Transverse colon (tissue), 4 donors: Measurements from ENCODE around the gene BCAM. TPM values are rescaled to one million over a fixed set of nuclear protein-coding genes. Genes with fewer than 3 reads are reported as not detected.
A peak's percentile ranks its signal among the peaks of the same experiment; 100 is the strongest.

ENCODE experiments used
- DNase-seq: peaks from one replicate; pipeline ENCODE4 v3.0.0-alpha.2; 2019
- H3K27ac ChIP-seq, 4 donors: fragments of 200-600 bp; sonication (generic); 2 replicates each; pipeline ENCODE4 v1.5.1; 2016 to 2018; ENCODE audit warnings: inconsistent platforms in 4 of 4
- H3K27me3 ChIP-seq: fragments of 200-600 bp; sonication (generic); 2 replicates; pipeline ENCODE4 v1.5.1; 2017; ENCODE audit warnings: inconsistent platforms
- H3K36me3 ChIP-seq, 4 donors: fragments of 200-600 bp; sonication (generic); 2 replicates each; pipeline ENCODE4 v1.5.1; 2017 to 2019; ENCODE audit warnings: inconsistent platforms in 4 of 4
- H3K4me1 ChIP-seq, 4 donors: fragments of 200-600 bp; sonication (generic); 2 replicates each; pipeline ENCODE4 v1.5.1; 2017 to 2020; ENCODE audit warnings: inconsistent platforms in 4 of 4
- H3K4me3 ChIP-seq, 4 donors: fragments of 200-600 bp; sonication (generic); 1 replicate in 1 of 4; 2 replicates in 3 of 4; pipeline versions ENCODE4 v1.5.1 to v1.6.1; 2017 to 2019; ENCODE audit warnings: inconsistent platforms in 4 of 4
- H3K9me3 ChIP-seq, 2 donors: fragments of 200-600 bp; sonication (generic); 2 replicates each; pipeline ENCODE4 v1.5.1; 2017 to 2019; ENCODE audit warnings: inconsistent platforms in 2 of 2
- CTCF ChIP-seq, 5 experiments: fragments of 200-600 bp in 3 of 5; fragments of 450-650 bp in 2 of 5; sonication (generic) in 3 of 5; IDR thresholded peaks; 1 replicate in 2 of 5; 2 replicates in 3 of 5; pipeline ENCODE4 v1.5.1; 2016 to 2017; ENCODE audit warnings: antibody characterized with exemption in 5 of 5, inconsistent platforms in 3 of 5, mild to moderate bottlenecking in 2 of 5, moderate library complexity in 1 of 5
- EP300 ChIP-seq: sonication (generic); formaldehyde crosslinking; IDR thresholded peaks from one replicate; pipeline ENCODE4 v1.6.1; 2017; ENCODE audit warnings: antibody characterized with exemption, low read depth
- POLR2A ChIP-seq: fragments of 450-650 bp; IDR thresholded peaks from one replicate; pipeline ENCODE4 v1.6.1; 2016; ENCODE audit warnings: antibody characterized with exemption, mild to moderate bottlenecking, moderate library complexity
- POLR2AphosphoS5 ChIP-seq, 3 donors: sonication (generic); formaldehyde crosslinking; IDR thresholded peaks; one replicate each; pipeline ENCODE4 v1.6.1; 2016; ENCODE audit warnings: antibody characterized with exemption in 3 of 3
- WGBS, 2 donors: methylation state at CpG; one replicate each; pipeline ENCODE4 v1.1.5; 2018; ENCODE audit warnings: low coverage in 1 of 2; 5-methylcytosine and 5-hydroxymethylcytosine counted together
- in situ Hi-C, 4 donors: fragments of 200-750 bp; cut with MboI; loops; one replicate each; pipeline versions ENCODE4 v1.15.0 to v1.15.1; 2017; ENCODE audit warnings: low sequenced_read_pairs in 3 of 4, low pct_ligation_motif_present in 1 of 4, low pct_unique_long_range_greater_than_20kb in 1 of 4
- intact Hi-C: fragments of 100-400 bp; cut with DNase I; formaldehyde crosslinking; loops from one replicate; pipeline ENCODE4 v1.15.1; 2023; ENCODE audit warnings: low total_unique reads
- total RNA-seq, 4 donors: library from RNA; depleted of rRNA; stranded (reverse); fragments of >200 nt; gene quantifications; one replicate each; pipeline ENCODE4 v1.1.0, GENCODE V29; 2016

Gene BCAM
- total RNA-seq, 4 donors from 2014 or later = 7.9 to 95.1 (median 23.1) TPM

- H3K4me3 ChIP-seq = no peak overlapping the region
- H3K4me1 ChIP-seq = peaks cover 15 to 26% (median 22%) of the 10 kb centered on the region in 4 donors
- peak overlapping the region in 2 of 4 donors; percentile 35 to 44 for H3K27ac ChIP-seq
- in situ Hi-C loops (no loop called here), intact Hi-C loops (no loop called here)
- H3K27me3 ChIP-seq = peaks cover 3% of the 10 kb centered on the region
- no peaks in the 10 kb centered on the region for H3K36me3 ChIP-seq
- no peak for TF ChIP-seq POLR2A
- peak in 1 of 3 donors; percentile 17 for TF ChIP-seq POLR2AphosphoS5 (IDR thresholded peaks at IDR 0.05)
- TF ChIP-seq EP300 = no peak
- TF ChIP-seq CTCF (IDR thresholded peaks at IDR 0.05) = no peak
- no peaks in the 10 kb centered on the region for H3K9me3 ChIP-seq
- WGBS, 2 donors = 55% methylated on average over 5 of the region's 5 CpGs; no CpG with 5 or more reads in 1 of the 2 donors
- DNase-seq = peak; percentile 72
These were observed 1.7 kb upstream of the BCAM start for GRCh38 chr19:44807162-44807561.

- H3K36me3 ChIP-seq = no peaks in the 10 kb centered on the region
- peaks cover 15 to 26% (median 22%) of the 10 kb centered on the region in 4 donors for H3K4me1 ChIP-seq
- in situ Hi-C loops (no loop called here), intact Hi-C loops (no loop called here)
- H3K27ac ChIP-seq = peak overlapping the region in 3 of 4 donors; percentile 44 to 64 (median 56)
- WGBS, 2 donors = 23 to 30% methylated on average over 2 to 13 of the region's 14 CpGs
- DNase-seq = peak; percentile 40
- H3K4me3 ChIP-seq = no peak overlapping the region
- H3K9me3 ChIP-seq = no peaks in the 10 kb centered on the region
- TF ChIP-seq POLR2A (no peak), POLR2AphosphoS5 (IDR thresholded peaks at IDR 0.05) (no peak), EP300 (no peak), CTCF (IDR thresholded peaks at IDR 0.05) (peak in 1 of 5 experiments; percentile 18)
- peaks cover 3% of the 10 kb centered on the region for H3K27me3 ChIP-seq
These were observed 1.0 kb upstream of the BCAM start for GRCh38 chr19:44807652-44808462.

- Histone ChIP-seq H3K9me3 (no peaks in the 10 kb centered on the region), H3K27ac (peak overlapping the region; percentile 39 to 64 (median 50)), H3K27me3 (peaks cover 3% of the 10 kb centered on the region), H3K4me1 (peaks cover 15 to 26% (median 22%) of the 10 kb centered on the region in 4 donors), H3K36me3 (no peaks in the 10 kb centered on the region), H3K4me3 (peak overlapping the region; percentile 17 to 58 (median 39))
- in situ Hi-C loops (no loop called here), intact Hi-C loops (no loop called here)
- WGBS, 2 donors = 47% methylated on average over 6 of the region's 7 CpGs; no CpG with 5 or more reads in 1 of the 2 donors
- no peak for TF ChIP-seq POLR2A
- no peak for TF ChIP-seq EP300
- no peak for TF ChIP-seq CTCF (IDR thresholded peaks at IDR 0.05)
- TF ChIP-seq POLR2AphosphoS5 (IDR thresholded peaks at IDR 0.05) = no peak
- no peak for DNase-seq
These were observed 802 bp downstream of the BCAM start for GRCh38 chr19:44809577-44810233.
